Esophagus muscularis mucosa (tissue), 4 donors: Measurements from ENCODE around the gene TSGA10. TPM values are rescaled to one million over a fixed set of nuclear protein-coding genes. Genes with fewer than 3 reads are reported as not detected.
"Not testable (repeated sequence)": the region's sequence is repeated elsewhere in the genome, so short reads cannot be mapped to it uniquely, and the experiment has no call there.

ENCODE experiments used
- DNase-seq: peaks from one replicate; pipeline ENCODE4 v3.0.0-alpha.2; 2017; ENCODE audit errors: extremely low spot score
- H3K27ac ChIP-seq, 4 donors: fragments of 200-600 bp; sonication (generic); replicated peaks in 1 of 4; 1 replicate in 3 of 4; 2 replicates in 1 of 4; pipeline ENCODE4 v1.5.1; 2016 to 2019; ENCODE audit warnings: mild to moderate bottlenecking in 1 of 4
- H3K27me3 ChIP-seq, 4 donors: fragments of 200-600 bp; sonication (generic); one replicate each; pipeline versions ENCODE4 v1.5.1 to v1.6.0; 2016 to 2019
- H3K36me3 ChIP-seq, 4 donors: fragments of 200-600 bp; sonication (generic); one replicate each; pipeline ENCODE4 v1.5.1; 2016 to 2019
- H3K4me1 ChIP-seq, 4 donors: fragments of 200-600 bp; sonication (generic); one replicate each; pipeline ENCODE4 v1.5.1; 2016 to 2019
- H3K4me3 ChIP-seq, 4 donors: fragments of 200-600 bp; sonication (generic); 1 replicate in 2 of 4; 2 replicates in 2 of 4; pipeline ENCODE4 v1.5.1; 2016 to 2019; ENCODE audit warnings: mild to moderate bottlenecking in 4 of 4, moderate library complexity in 1 of 4
- H3K9me3 ChIP-seq, 4 donors: fragments of 200-600 bp; sonication (generic); 1 replicate in 3 of 4; 2 replicates in 1 of 4; pipeline ENCODE4 v1.5.1; 2016 to 2019
- CTCF ChIP-seq, 3 experiments: fragments of 200-600 bp in 2 of 3; fragments of 450-650 bp in 1 of 3; sonication (generic) in 2 of 3; IDR thresholded peaks; one replicate each; pipeline ENCODE4 v1.5.1; 2017 to 2019; ENCODE audit warnings: antibody characterized with exemption in 3 of 3, mild to moderate bottlenecking in 2 of 3, moderate library complexity in 1 of 3
- EP300 ChIP-seq: sonication (generic); formaldehyde crosslinking; IDR thresholded peaks from one replicate; pipeline ENCODE4 v1.6.1; 2017; ENCODE audit warnings: antibody characterized with exemption
- POLR2A ChIP-seq: fragments of 450-650 bp; IDR thresholded peaks from one replicate; pipeline ENCODE4 v1.6.1; 2017; ENCODE audit warnings: antibody characterized with exemption, moderate library complexity, mild to moderate bottlenecking, low read depth
- POLR2AphosphoS5 ChIP-seq, 2 donors: sonication (generic); formaldehyde crosslinking; IDR thresholded peaks; one replicate each; pipeline ENCODE4 v1.6.1; 2017; ENCODE audit warnings: antibody characterized with exemption in 2 of 2
- WGBS: methylation state at CpG from one replicate; pipeline ENCODE4 v1.1.5; 2018; 5-methylcytosine and 5-hydroxymethylcytosine counted together
- intact Hi-C: fragments of 100-400 bp; cut with DNase I; formaldehyde crosslinking; loops from one replicate; pipeline ENCODE4 v1.15.1; 2023
- total RNA-seq, 4 donors: library from RNA; depleted of rRNA; stranded (reverse); fragments of >200 nt; gene quantifications; one replicate each; pipeline versions ENCODE4 v1.1.0 to v1.2.1, GENCODE V29; 2016

Gene TSGA10
- total RNA-seq, 4 donors from 2014 or later: 1.1 to 4.4 (median 2.0) TPM

- H3K27ac ChIP-seq: no peak overlapping the region
- WGBS: 82% methylated on average over 2 of the region's 2 CpGs
- H3K27me3 ChIP-seq: peaks cover 0 to 8% (median 0%) of the 10 kb centered on the region in 4 donors
- no peaks in the 10 kb centered on the region for H3K4me1 ChIP-seq
- H3K4me3 ChIP-seq: no peak overlapping the region
- TF ChIP-seq CTCF (IDR thresholded peaks at IDR 0.05) (no peak), POLR2A (no peak), POLR2AphosphoS5 (IDR thresholded peaks at IDR 0.05) (no peak), EP300 (no peak)
- no peaks in the 10 kb centered on the region for H3K9me3 ChIP-seq
- DNase-seq: no peak
- H3K36me3 ChIP-seq: no peaks in the 10 kb centered on the region
- intact Hi-C loops: no loop called here
Measured at GRCh38 chr2:99079226-99079625, 75.5 kb downstream of the TSGA10 start.

DNA sequence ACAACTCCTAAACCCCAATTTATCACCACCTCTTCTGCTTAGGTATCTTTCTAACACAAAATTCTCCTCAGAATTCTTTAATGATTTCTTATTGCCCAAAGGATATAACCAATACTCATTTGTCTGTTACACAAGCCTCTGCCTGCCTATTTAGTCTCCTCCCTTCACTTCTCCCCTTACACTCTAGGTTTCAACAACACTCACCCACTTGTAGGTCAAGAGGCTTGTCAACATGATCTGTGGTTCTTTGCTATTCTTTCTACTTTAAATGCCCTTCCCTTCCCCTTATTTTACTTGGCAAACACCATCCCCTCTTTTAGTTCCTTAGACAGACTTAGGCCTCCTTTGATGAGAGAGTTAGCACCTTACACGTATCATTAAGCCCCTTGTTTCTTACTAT is 82.2 kb downstream of the TSGA10 start:
- Histone ChIP-seq H3K4me3 (no peak overlapping the region), H3K4me1 (no peaks in the 10 kb centered on the region), H3K27me3 (no peaks in the 10 kb centered on the region), H3K9me3 (no peaks in the 10 kb centered on the region), H3K27ac (no peak overlapping the region), H3K36me3 (no peaks in the 10 kb centered on the region)
- no peak for TF ChIP-seq POLR2AphosphoS5 (IDR thresholded peaks at IDR 0.05)
- TF ChIP-seq POLR2A: no peak
- TF ChIP-seq EP300: no peak
- TF ChIP-seq CTCF (IDR thresholded peaks at IDR 0.05): no peak
- 83% methylated on average over 1 of the region's 1 CpG for WGBS
- no peak for DNase-seq
- intact Hi-C loops: no loop called here

DNA sequence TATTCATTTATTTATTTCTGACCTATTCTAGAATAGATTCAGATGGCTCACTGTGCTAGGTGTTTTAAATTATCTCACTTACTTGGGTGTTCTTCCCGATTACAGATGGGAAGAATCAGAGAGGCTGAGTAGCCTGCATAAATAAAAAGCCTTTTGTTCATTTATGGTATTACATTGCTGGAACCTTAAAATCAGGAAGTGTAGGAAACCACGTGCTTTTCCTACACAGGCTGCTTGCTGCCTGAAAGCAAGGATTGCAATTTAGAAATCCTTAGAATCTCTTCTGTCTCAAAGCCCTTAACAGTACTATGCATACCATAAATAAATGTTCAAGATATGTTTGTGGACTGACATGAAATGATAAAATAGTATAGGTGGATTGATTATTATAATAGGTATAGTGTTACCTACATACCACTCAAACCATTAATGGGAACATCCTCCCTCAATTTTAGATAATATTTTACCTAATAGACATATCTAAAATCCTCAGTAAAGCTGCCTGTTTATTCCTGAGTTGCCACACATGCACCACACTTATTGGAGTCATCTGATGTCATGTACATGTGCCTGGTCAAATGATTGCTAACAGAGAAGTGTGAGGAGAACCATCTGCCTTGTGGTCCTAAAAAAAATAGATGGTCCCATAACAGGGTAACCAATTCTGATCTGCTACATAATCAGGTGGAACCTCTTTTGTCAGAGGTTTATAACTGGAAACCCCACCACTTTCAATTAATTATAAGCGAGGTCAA is 86.7 kb downstream of the TSGA10 start:
- 76% methylated on average over 3 of the region's 3 CpGs for WGBS
- DNase-seq: no peak
- H3K4me3 ChIP-seq: no peak overlapping the region
- H3K27me3 ChIP-seq: no peaks in the 10 kb centered on the region
- H3K27ac ChIP-seq: no peak overlapping the region
- intact Hi-C loops: loop anchor here (10.0 kb wide), 1 partner anchor 423 kb away; no protein-coding TSS in a partner anchor
- TF ChIP-seq EP300 (no peak), CTCF (IDR thresholded peaks at IDR 0.05) (no peak), POLR2AphosphoS5 (IDR thresholded peaks at IDR 0.05) (no peak), POLR2A (no peak)
- peaks cover 0 to 6% (median 0%) of the 10 kb centered on the region in 4 donors for H3K4me1 ChIP-seq
- H3K9me3 ChIP-seq: no peaks in the 10 kb centered on the region
- no peaks in the 10 kb centered on the region for H3K36me3 ChIP-seq

- TF ChIP-seq POLR2A (no peak), CTCF (IDR thresholded peaks at IDR 0.05) (peak in 2 of 3 experiments; percentile 16 to 17)
- no peak for DNase-seq
- intact Hi-C loops: loop anchor here (10.0 kb wide), 1 partner anchor 422 kb away; no protein-coding TSS in a partner anchor
- H3K36me3 ChIP-seq: no peaks in the 10 kb centered on the region
- no peak overlapping the region for H3K4me3 ChIP-seq
- no peak overlapping the region for H3K27ac ChIP-seq
- H3K27me3 ChIP-seq: no peaks in the 10 kb centered on the region
- H3K9me3 ChIP-seq: no peaks in the 10 kb centered on the region
- WGBS: 48% methylated on average over 3 of the region's 3 CpGs
- H3K4me1 ChIP-seq: peaks cover 0 to 6% (median 0%) of the 10 kb centered on the region in 4 donors
Measured at GRCh38 chr2:99066075-99066958, 88.4 kb downstream of the TSGA10 start.

DNA sequence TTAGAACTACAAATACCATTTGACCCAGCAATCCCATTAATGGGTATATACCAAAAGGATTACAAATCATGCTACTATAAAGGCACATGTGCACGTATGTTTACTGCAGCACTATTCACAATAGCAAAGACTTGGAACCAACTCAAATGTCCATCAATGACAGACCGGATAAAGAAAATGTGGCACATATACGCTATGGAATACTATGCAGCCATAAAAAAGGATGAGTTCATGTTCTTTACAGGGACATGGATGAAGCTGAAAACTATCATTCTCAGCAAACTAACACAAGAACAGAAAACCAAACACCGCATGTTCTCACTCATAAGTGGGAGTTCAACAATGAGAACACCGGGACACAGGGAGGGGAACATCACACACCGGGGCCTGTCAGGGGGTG is 105.6 kb downstream of the TSGA10 start:
- H3K27ac ChIP-seq, H3K27me3 ChIP-seq, H3K4me3 ChIP-seq, DNase-seq, H3K36me3 ChIP-seq, intact Hi-C loops, H3K4me1 ChIP-seq: not testable (repeated sequence)
- WGBS: 97% methylated on average over 6 of the region's 6 CpGs
- H3K9me3 ChIP-seq: peaks cover 0 to 14% (median 4%) of the 10 kb centered on the region in 4 donors

GRCh38 chr2:99040736-99041300 is 113.9 kb downstream of the TSGA10 start:
- H3K27me3 ChIP-seq, intact Hi-C loops, H3K4me1 ChIP-seq, H3K27ac ChIP-seq, DNase-seq, H3K4me3 ChIP-seq, H3K9me3 ChIP-seq, H3K36me3 ChIP-seq: not testable (repeated sequence)
- WGBS: 77% methylated on average over 2 of the region's 2 CpGs
